SIG-M5 treated with dmso at 0.1 percent for 504 hours (cell line): ENCODE measurements around the gene ESYT1.
"Not testable (repeated sequence)": the region's sequence is repeated elsewhere in the genome, so short reads cannot be mapped to it uniquely, and the experiment has no call there.

Source experiments
- DNase-seq: peaks from one replicate; lab custom pipeline; 2025; ENCODE audit not compliant: unreplicated experiment; lab: John Stamatoyannopoulos, UW

ESYT1 gene

GRCh38 chr12:56104109-56104814 lies 23.8 kb upstream of the ESYT1 start, which contains the start of gene PA2G4:
PA2G4 (plus strand) TSS chr12:56104559; CDS start chr12:56104738, 179 bp downstream.
- DNase-seq: peak; percentile 99

DNA sequence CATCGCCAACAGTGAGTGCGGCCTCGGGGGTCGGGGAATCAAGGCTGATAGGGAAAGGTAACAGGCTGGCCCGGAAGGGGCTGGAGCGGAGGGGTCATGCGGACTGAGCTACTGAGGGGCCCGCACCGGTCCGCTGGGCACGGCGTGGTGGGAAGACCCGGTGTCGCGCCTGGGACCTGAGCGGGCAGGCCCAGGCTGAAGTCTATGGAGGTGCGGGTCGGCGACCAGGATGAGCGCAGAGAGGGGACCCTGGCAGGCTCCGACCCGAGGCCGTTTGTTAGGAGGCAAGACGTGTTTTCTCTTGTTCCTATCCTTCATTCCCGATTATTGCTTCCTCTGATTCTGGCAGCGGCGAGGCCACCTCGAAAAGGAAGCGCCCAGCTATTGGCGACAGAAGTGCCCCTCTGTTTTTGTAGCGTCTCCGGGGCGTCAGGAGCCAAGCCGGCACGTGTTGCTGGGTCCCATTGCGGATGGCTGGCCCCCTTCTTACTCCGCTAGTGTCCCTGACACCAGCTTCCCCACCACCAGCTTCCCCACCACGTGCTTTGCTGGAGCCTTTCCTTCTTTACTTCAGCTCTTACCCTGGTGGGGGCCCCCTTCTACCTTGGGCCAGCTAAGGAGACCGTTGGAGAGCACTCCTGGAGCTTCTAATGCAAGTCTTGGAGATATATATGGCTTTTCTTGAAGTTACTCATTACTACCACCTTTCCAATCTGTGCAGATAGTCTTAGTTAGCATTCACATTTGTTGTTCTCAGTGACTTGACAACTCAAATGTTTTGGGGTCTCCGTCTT lies 23.1 kb upstream of the ESYT1 start:
- peak; percentile 52 for DNase-seq

DNA sequence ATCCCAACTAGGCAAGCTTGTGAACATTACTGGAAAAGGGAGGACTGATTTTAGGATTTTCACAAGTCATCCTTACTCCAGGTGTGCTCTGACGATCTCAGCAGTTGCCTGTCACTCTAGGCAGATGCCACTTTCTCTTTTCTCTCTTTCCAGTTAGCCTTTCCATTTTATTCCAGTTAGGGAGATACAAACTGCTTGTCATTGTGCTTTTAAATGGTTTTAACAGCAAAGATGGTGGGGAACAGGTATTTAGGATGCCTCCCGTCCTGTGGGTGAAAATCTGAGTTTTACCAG lies 22.5 kb upstream of the ESYT1 start:
- no peak for DNase-seq

- DNase-seq: no peak
These were observed 20.8 kb upstream of the ESYT1 start for GRCh38 chr12:56107242-56107641.

DNA sequence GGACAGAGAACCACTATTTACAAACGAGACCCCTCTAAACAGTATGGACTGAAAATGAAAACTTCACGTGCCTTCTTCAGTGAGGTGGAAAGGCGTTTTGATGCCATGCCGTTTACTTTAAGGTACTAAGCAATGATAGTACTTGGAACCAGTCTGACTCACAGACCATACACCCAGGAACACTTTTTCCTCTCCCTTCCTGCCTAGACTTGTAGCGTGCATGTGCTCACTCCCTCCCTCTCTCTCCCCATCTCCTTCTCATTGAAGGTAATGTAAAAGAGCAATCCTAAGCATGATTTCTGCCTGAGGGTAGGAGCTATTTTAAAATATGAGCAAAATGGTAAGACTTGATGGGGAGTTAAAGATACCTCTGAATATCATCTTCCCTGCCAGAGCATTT lies 17.5 kb upstream of the ESYT1 start:
- DNase-seq: no peak

DNA sequence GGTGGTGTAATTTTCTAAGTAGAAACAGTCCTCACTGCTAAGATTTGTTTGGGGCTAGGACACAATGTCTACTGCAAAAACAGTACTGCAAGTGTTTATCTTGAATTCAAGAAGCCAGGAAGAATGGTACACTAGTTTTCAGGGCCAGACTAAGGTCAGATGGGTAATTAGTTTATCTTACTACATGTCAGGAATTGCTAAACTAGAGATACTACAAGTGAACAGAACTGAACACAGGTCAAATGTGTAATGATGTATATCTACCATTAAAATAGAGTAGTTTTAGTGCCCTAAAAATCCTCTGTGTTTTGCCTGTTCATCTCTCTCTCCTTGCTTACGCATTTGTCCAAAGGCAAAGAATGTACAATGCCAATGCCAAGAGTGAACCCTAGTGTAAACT lies 14.0 kb upstream of the ESYT1 start:
- DNase-seq: no peak

DNA sequence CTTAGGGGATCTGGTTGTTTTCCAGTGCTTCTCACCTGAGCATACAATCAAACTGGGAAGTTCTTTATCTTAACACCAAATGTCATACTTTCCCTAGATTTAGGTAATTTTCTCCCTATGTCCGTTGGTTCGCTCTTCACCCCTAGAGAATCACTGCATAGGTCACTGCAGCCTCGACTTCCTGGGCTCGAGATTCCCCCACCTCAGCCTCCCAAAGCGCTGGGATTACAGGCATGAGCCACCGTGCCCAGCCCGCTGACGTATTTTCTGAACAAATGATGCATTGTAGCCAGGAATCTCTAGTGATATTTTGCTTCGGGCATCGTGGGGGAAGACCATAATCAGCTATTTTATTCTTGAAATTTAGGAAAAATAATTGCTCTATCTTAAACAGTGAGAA lies 12.7 kb upstream of the ESYT1 start:
- no peak for DNase-seq

DNA sequence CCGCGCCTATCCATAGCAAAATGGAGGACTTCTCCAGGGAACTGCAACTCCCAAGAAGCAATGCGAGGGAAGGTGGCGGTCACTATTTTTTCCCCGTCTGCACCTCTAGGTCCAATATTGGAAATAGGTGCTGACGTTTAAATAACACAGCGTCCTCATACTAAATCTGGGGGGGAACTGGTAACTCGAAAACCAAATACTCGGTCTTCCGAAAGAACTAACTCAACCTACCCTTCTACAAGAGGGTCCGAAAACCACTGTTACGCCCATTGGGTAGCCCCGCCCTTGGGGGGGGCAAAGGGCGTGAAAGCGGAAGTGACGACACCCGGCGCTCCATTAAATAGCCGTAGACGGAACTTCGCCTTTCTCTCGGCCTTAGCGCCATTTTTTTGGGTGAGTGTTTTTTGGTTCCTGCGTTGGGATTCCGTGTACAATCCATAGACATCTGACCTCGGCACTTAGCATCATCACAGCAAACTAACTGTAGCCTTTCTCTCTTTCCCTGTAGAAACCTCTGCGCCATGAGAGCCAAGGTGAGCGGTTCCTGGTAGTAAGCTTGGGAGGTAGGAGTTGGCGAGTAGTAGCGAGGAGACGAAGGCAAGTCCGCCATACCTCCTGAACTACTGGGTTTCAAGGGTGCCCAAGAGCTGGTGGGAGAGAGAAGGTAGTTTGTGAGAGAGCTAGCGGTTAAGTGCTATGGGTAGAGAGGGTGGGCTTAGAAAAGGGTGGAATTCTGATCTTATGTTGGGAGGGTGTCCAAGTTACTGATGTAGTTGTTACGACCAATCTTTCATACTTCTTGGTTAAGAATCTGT lies 11.6 kb upstream of the ESYT1 start, which contains the start of gene RPL41:
Gene RPL41 (plus strand): TSS at position 367 of the 815 bp plus-strand sequence.
- peak; percentile 95 for DNase-seq

DNA sequence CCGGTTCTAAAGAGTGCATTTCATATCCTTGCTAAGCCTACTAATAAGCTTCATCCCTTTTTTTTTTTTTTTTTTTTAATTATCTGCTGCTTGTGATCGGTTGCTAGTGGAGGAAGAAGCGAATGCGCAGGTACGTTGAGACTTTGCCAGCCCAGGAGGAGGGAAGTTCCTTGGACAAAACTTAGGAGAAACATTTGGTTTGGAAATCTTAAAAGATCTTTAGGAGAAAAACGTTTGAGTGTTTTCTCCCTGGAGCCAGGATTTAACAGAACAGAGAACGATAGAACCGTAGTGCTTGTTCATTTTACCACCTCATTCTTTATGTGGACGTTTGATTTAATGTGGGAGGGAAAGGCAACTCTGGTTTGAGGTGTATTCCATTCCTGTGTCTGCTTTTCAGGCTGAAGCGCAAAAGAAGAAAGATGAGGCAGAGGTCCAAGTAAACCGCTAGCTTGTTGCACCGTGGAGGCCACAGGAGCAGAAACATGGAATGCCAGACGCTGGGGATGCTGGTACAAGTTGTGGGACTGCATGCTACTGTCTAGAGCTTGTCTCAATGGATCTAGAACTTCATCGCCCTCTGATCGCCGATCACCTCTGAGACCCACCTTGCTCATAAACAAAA lies 10.9 kb upstream of the ESYT1 start:
- DNase-seq: not testable (repeated sequence)

DNA sequence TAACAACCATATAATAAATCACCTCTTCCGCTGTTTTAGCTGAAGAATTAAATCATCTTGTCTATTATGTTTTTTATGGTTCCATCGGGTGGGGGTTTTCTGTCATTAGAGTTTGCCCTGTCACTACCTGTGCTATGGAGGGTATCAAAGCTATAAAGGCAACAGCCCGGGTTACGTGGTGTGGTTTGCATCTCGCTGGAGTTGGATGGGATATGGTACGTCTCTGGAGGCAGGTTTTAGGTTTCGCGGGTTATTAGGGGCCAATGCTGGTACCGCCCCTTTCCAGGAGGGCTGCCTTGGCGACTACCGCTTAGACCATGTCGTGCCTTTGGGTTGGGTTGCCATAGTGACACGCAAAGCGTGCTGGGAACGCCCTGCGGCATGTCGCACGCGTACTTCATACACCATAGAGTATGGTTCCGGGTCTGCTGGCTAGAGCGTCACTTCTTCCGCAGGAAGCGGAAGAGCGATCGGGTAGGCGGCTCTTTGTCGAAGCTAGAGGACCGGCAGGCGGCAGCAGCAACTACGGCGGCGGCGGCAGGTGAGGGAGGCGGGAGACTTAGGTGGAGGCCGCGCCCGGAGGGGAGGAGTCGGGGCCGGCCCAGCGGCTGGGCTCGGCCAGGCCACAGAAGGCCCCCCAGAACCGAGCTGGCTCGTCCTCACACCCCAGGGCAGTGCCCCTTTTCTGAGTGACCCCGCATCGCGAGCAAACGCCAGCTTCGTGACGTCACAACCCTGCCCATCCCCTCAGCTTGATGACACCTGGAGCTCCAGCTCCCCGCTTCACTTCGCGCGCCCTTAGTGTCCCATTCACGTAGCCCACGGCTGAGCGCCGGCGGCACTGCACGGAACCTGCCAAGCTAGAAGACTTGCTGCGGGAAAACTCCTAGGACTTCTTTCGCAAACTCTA lies 10.0 kb upstream of the ESYT1 start, which contains the start of gene ZC3H10:
Gene ZC3H10 (plus strand): TSS at position 489 of the 910 bp plus-strand sequence. CDS start 2,297 bp downstream, outside the sequence.
- peak; percentile 100 for DNase-seq

DNA sequence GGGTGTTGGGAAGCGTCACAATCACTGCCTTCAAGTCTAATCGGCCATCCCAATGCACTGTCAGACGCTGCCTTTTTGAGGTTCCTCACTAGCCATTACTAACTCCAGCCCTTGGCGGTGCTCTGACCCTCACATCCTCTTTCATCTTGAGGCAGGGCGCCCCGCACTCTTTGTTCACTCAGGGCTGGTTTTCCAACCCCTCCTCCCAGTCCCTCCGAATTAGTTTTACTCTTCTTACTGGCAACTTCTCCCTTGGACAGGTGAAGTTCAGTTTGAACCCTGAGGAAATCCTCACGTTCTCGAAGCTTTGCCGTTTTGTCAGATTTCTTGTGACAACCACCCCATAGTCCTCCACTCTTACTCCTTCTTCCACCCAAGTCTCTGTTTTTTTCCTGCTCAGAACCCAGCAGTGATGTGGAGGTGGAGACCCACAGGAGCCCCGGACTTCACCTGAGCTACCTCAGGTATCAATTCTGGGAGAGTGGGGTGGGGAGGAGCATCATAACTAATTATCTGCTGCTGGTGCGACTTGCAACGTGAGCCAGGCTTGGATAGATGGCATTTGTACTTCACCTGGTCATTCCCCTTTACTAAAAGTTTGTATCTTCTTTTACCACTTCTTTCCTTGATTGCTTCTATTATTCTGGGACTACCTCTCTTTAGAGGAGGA lies 9.2 kb upstream of the ESYT1 start:
- peak; percentile 69 for DNase-seq

GRCh38 chr12:56119361-56119796 lies 8.7 kb upstream of the ESYT1 start:
- DNase-seq: peak; percentile 87

- DNase-seq: no peak
These were observed 7.8 kb upstream of the ESYT1 start for GRCh38 chr12:56120158-56120846.

DNA sequence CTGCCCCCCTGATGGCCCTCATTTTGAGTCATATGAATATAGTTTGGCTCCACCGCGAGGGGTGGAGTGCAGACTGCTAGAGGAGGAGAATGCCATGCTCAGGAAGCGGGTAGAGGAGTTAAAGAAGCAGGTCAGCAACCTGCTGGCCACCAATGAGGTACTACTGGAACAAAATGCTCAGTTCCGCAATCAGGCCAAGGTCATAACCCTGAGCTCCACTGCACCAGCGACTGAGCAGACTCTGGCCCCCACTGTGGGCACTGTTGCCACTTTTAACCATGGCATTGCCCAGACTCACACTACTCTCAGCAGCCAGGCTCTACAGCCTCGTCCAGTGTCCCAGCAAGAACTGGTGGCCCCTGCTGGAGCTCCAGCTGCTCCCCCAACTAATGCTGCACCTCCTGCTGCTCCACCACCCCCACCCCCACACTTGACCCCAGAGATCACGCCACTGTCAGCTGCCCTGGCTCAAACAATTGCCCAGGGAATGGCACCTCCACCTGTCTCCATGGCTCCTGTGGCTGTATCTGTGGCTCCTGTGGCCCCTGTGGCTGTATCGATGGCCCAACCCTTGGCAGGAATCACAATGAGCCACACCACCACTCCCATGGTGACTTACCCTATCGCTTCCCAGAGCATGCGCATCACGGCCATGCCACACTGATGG lies 6.7 kb upstream of the ESYT1 start:
- no peak for DNase-seq

DNA sequence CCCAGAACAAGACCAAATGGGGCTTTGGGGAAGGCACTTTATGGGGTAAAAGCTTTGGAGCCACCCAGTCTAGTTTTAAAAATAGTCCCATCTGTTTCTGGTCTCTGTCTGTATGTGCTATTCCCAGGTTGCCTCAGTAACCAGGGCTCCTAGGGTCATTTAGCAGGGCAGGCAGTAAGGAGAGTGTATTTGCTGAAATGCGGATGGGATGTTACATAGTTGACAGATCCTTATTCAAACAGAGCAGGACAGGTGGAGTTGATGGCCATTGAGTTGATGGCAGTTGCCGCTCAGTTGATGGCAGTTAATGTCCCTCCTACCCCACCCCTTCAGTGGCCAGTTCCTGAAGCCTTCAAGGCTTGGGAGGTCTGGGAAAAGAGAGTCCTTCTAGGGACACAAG lies 5.4 kb upstream of the ESYT1 start:
- no peak for DNase-seq

- DNase-seq: no peak
These were observed 3.9 kb upstream of the ESYT1 start for GRCh38 chr12:56124133-56124532.

- peak; percentile 95 for DNase-seq
These were observed 1.3 kb upstream of the ESYT1 start for GRCh38 chr12:56126732-56127239.

GRCh38 chr12:56127485-56127887 lies 581 bp upstream of the ESYT1 start:
- no peak for DNase-seq
